ENCODE measurements around the gene OST4.

Gene OST4

DNA sequence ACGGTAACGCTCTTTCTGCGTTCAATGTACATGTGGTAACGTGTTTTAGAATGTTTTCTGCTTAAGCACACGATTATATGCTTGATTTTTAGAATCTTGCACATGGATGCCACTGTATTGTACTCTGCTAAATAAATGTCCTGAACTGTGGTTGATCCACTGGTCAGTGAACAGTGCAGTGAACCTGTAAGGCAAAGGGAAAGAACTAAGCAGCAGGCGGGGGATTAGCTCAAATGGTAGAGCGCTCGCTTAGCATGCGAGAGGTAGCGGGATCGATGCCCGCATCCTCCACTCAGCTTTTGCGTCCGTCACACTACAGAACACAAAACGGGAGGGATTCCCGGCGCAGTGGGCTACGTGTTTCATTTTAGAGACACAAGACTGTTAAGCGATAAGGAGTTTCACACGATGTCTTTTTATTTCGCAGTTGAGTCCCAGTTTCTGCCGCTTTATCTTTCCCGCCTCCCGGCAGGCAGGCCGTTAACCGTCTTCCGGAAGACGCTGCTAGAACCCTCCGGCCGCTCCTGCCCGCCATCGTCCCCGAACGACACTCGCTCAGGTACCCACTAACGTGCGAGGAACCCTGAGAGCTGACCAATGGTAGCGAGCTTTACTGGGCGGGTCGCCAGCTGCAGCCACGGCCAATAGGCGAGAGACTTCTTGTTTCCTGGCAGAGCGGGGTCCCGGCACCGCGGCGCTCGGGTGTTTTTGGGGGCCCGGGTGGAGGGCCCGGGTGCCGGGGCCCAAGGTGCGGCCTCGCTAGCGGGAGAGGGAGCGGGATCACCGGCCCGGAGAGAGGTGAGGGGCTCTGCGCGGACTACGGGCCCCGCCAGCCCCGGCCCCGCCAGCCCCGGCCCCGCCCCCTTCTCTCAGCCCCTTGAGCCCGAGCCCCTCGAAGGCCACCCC is 20.2 kb downstream of the OST4 start, which contains the start of gene AGBL5:
TSS of gene AGBL5 (plus strand) at position 673 of the 906 bp plus-strand sequence. CDS start 1,291 bp downstream, outside the sequence.
- DNase-seq: peak; percentile 93

DNA sequence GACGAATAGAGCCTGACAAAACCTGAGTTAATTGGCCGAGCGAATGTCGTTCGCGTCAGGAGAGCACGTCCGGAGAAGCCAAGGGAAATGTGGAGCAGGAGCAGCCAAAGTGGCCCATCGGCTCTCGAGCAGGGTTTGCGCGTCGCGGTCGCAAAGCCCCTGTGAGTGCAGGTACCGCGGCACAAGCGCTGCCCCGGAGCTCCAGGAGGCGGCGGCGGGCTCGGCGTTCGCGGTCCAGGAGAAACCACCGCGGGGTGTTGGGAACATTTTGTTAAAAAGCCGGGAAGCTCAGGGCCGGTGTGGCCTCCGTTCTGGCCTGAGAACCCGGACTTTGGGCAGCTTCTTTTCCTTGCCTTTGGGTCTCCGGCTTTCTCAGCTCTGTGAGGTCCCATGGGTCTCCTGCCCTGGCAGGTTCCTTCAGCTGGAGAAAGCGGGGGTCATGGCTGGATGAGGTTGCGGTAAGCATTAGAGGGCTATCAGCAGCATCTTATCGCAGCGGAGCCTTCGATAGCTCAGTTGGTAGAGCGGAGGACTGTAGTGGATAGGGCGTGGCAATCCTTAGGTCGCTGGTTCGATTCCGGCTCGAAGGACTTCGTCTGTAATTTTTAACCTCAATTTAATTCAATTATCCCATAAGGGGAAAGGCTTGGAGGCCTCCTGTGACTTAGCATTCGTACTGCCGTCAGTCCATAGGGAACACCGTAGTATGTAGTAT is 21.0 kb downstream of the OST4 start:
- DNase-seq: peak; percentile 94

DNA sequence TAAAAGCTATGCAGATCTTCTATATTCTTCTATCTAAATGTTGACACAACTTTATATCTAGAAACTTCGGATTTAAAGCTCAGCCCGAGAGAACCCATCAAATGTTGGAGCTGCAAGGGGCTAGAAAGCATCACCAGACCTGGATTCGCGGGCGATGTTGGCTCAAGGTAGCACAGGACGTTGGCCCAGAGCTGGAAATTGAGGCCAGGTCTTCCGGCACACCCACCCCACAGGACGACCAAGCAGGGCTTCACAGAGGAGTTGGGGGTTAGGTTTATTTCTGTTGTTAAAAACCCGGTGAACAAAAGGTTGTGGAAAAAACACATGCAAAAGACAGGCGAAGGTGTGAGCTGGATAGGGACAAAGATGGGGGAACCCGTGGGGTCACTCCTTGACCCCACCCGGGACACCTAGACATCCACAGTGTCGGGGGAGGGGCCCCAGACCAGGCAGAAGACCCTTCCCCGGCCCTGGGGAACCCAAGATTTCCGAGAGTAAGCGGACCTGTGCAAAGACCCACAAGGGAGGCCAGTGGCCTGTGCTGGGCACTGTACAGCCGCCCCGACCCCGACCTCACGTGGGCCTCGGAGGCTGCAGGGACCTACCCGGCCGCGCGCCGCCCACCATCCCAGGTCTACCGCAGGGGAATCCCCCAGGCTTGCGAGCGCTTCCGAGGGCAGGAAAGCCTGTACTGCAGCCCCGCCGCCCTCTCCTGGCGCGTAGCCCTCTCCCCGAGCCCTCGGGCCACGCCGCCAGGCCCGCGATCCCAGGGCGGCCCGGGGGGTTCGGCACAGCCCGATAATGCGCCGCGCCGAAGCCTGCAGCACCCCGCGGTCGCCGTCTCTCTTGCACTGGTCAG is 21.8 kb downstream of the OST4 start:
- no peak for DNase-seq

DNA sequence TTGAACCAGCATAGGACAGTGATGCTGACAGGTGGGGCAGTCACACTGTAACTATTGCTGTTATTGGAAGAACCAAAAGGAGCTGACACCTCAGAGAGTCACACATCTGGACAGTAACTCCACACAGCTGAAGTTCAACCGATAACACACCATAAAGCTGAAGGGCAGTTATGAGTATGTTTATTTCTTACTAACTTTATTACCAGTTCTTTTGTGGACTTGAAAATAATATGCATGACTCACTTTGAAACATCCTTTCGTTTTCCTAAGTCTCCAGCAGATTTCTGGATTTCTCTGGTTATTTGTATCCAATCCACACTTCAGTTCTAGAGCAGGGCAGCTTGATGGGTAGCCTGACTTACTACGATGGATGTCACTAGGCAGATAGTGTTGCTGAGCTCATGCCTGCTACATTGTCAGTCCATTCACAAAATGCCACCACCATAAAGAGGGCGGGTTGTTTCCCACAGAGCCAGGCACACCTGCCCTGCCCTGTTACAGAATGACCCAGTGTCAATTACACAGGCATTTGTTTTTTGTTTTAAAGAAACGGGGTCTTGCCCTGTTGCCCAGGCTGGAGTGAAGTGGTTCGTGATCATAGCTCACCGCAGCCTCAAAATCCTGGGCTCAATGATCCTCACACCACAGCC is 28.3 kb downstream of the OST4 start:
- DNase-seq: peak; percentile 18

DNA sequence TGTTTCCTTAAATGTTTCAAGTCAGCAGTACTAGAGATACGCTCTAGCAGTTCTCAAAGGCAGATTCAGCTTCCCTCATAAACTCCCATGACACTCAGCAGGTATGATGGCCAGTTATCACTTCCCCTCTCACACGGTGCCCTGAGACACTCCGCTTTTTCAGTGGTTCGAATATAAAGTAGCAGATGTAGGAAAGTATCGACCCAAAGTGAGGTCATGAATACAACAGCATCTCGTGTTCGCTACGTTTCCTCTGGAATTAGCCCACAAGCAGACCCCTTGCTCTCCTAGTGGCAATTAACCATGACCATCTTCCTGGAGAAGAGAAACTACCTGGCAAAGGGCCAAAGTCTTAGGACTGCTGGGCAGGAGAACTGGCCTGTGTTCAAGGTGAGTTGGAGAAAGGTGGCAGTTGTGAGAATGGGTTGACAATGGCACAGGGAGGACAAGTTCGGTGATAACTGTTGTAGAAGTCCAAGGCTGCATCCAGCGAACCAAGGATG is 29.2 kb downstream of the OST4 start:
- no peak for DNase-seq

DNA sequence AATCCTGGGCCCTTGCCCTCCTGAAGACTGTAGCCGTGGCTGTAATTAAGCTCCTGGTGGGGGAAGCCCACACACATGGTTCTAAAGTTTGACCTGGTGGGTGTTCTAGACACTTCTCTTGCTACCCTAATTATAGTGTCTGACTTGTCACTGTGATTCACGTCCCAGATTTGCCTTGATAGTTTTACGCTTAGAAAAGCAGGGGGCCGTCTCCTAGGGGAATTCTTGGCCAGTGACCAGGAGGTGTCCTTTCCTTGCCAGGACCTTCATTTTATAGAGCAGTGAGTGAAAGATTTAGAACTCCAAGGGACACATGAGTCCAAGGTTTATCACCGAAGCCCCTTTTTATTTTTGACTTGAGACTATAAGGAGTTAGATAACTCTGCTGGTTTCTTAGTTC is 29.7 kb downstream of the OST4 start:
- no peak for DNase-seq

DNA sequence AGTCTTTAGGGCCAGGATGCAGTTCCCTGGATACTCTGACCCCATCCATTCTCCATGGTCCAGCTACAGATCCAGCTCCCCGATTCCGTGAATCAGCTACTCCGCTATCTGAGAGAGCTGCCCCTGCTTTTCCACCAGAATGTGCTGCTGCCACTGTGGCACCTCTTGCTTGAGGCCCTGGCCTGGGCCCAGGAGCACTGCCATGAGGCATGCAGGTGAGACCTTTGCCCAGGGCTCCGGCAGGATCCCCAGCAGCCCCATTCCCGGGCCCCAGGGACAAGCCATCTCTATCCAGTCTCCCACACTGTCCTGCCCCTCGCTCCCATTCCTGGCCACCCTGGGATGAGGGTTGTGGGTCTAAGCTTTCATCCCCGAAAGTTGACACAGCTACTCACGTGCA is 31.2 kb downstream of the OST4 start:
- no peak for DNase-seq

DNA sequence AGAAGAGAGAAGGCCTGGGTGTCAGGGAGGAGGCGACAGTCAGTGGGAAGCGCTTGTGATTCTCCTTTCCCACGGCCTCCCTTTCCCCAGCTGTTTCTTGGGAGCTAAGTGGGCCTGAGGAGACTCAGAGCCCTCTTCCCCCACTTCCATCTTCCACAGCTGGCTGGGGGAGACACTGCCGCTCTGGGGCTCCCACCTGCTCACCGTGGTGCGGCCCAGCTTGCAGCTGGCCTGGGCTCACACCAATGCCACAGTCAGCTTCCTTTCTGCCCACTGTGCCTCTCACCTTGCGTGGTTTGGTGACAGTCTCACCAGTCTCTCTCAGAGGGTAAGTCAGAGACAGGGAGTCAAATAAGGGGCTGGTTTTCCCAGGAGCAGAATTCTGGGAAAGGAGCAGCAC is 31.6 kb downstream of the OST4 start:
- DNase-seq: no peak

DNA sequence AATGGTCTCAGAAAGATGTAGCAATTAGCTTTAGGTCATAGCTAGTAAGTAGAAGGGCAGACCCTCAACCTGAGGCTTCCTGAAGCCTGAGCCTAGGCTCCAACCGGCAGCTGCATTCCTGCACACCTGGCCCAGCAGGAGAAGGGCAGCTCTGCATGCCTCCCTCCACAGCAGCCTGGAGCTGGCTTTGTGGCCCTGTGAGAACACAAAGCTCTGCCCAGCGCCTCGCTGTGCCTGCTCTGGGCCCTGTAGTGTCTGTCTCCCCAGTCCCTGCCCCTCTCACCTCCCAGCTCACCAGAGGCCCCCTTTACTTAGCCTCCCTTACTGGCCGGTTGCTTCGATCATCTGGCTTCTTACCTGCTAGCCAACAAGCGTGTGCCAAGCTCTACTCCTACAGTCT is 32.0 kb downstream of the OST4 start:
- DNase-seq: no peak

DNA sequence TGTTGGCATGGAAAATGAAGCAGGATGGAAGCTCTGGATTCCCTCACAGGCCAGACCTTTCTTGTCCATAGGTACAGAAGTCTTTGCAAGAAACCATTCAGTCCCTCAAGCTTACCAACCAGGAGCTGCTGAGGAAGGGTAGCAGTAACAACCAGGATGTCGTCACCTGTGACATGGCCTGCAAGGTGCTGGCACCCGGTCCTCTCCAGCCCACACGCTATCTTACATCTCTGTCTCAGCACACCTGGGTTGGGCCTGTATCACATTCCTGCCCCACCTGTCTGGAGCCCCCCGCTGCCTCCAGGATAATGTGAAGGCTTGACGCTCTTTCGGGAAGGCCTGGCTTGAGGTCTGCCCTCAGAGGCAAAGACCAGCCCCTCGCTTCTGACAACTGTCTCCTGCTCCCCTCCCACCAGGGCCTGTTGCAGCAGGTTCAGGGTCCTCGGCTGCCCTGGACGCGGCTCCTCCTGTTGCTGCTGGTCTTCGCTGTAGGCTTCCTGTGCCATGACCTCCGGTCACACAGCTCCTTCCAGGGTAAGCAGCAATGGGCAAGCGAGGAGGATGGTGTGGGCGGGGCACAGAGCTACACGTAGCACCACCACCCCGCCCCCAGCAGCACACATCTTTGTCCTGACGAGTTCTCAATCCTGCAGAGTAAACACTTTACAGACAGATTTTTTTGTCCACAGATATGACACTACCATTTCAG is 32.7 kb downstream of the OST4 start:
- DNase-seq: no peak

DNA sequence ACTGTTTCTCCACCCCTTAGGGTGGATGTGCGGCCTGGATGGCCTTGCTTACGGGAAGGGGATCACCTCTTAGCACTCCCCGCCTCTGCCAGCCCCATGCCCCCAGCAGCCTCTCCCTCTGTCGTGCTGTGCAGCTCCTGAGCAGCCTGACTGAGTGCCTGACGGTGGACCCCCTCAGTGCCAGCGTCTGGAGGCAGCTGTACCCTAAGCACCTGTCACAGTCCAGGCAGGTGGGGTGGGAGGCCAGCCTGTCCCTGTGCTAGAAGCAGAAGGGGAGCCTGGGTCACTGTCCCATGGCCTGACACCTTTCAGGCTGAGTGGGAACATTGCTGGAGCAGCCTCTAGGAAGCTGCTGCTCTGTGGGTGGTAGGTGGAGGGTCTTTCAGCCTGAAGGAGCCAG is 33.4 kb downstream of the OST4 start:
- DNase-seq: no peak

DNA sequence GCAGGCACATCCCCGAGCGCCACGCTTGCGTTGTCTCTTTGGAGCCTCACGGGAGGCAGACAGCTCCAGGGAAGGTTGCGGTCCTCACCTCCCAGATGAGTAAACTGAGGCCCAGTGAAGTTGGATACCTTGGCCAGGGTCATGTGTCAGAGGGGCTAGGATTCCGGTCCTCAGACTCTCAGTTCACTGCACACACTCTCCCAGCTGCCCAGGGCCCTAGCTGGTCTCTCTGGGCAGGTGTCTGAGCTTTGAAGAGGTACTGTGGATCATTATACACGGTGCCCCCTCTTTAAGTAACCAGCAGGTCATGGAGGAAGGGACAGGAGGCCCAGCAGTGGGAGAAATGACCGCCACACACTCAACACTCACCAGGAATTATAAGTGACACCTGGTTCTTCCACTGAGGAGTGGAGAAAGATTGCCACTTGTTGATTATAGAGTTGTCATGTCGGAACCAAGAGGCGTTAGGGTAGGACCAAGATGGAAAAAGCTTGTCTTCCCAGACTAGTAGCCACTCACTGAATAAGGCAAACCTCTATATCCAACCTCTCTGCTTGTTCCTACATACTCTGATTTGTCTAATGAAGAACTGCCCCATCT is 38.1 kb downstream of the OST4 start:
- DNase-seq: no peak

DNA sequence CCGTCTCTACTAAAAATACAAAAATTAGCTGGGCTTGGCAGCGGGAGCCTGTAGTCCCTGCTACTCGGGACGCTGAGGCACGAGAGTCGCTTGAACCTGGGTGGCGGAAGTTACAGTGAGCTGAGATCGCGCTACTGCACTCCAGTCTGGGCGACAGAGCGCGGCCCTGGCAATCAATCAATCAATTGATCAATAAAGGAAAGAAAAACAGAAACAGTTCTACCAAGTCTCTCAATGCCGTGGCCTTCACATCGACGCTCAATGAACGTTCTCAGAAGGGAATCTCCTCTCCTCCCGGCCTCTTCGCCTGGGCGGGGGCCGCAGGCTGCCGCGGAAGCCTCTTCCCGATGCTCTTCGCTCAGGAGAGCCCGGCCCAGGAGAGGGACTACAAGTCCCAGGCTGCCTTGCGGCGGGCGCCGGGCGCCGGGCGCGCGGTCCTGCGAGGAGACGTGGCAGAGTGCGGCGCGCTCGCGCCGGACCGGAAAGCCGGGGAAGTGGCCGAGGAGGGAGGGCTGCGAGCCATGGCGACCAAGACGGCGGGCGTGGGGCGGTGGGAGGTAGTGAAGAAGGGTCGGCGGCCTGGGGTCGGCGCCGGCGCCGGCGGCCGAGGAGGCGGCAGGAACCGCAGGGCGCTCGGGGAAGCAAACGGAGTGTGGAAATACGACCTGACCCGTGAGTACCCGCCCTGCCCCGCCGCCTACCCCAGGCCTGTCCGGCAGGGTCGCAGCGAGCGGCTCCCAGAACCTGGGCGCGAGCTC is 38.8 kb downstream of the OST4 start, which contains the start of gene TMEM214:
TSS of gene TMEM214 (plus strand) at position 471 of the 758 bp plus-strand sequence. CDS start at position 522, 51 bp downstream.
- peak; percentile 87 for DNase-seq

DNA sequence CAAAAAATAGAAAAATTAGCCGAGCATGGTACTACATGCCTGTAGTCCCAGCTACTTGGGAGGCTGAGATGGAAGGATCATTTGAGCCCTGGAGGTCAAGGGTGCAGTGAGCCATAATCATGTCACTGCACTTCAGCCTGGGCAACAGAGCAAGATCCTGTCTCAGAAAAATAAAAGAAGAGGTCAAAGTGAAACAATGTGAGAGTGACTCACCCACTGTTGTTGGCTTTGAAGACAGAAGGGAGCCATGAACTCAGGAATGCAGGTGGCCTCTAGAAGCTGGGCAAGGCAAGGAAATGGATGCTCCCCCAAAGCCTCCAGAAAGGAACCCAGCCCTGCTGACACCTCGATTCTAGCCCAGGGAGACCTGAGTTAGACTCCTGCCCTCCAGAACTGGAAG is 42.4 kb downstream of the OST4 start:
- DNase-seq: peak; percentile 23

DNA sequence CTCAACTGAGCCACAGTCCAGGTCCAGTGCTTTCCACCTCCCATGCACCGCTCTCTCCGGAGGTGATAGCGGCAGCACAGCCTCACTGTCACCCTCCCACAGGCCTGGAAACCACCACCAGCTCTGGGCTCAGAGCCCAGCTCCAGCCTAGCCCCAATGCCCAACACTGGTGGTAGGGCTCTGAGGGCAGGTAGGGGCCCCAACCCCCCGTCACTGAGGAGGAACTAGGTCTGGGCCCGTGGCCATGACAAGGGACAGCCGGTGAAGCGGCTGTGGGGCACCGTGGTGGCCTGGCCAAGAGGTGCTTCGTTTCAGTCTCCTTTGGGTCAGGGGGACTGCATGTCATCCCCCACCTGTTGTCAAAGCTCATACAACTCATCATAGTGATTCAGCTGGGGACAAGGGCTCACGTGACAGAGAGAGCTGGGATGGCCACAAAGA is 44.2 kb downstream of the OST4 start:
- no peak for DNase-seq

DNA sequence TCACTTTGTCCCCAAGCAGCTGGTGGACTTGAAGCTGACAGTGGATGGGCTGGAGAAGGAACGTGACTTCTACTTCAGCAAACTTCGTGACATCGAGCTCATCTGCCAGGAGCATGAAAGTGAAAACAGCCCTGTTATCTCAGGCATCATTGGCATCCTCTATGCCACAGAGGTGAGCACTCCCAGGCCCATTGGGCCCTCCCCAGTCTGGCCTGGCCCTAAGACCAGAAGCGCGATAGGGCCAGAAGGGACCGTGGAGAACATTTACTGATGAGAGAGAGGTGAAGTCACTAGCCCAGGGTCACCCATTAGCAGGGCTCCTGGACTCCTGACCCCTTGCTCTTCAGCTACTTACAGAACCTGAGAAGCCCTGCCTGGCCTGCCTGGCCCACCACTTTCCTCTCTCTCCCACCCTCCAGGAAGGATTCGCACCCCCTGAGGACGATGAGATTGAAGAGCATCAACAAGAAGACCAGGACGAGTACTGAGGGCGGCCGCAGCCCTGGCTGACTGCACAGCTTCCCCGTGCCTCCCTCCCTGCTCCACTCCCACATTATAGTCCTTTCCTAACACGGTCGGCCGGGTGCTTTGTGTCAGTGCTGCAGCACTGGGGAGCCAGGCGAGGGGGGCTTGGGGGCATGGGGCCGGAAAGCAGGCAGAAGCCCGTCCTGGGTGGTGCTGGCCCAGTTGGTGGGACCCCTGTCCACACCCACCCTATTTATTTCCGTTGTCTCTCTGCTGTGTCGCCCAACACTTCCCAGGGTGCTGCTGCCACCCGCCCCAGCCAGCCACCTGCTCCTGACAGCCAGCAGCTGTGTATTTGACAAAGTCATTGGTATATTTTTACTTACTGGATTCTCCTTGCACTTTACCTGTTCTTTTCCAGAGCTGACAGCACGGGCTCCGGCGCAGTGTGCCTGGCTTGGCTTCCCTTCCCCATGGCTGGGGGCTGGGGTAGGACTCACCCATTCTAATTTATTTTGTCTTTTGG is 45.3 kb downstream of the OST4 start:
- DNase-seq: no peak

DNA sequence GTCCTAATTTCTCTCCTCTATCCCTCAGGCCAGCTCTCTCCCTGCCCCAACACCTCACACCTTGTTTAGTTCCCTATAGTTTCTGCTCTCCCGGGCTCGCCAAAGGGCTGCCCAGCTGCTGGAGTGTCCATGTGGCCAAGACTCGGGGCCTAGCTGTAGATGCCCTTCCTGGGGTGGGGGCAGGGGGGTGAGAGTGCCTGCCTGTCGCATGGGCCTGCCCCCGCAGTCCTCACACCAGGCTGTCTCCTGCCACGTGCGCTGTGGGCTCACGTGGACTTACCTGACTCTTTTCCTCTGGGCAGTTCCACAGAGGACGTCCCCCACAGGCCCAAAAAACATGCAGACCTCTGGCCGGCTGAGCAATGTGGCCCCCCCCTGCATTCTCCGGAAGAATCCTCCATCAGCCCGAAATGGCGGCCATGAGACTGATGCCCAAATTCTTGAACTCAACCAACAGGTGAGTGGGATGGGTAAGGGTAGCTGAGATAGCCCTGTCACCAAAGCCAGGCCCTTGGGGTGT is 46.1 kb downstream of the OST4 start:
- DNase-seq: no peak

DNA sequence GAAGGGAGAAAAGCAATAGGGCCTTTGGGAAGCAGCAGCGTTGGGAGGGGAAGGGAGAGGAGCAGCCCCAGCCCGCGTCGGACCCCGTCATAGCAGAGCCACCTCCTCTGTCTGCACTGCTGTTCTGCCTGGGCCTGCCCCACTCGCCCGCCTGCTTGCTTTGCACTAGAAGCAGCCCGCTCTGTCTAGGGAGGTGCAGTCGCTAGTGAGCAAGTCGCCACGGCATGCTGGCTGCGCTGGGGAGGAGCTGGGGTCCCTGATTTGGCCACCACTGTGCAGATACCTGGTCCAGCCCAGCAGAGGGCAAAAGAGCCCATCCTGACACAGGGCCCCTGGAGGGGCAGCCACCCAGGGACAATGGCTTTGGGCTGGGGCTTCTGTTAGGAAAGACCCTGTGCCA is 46.6 kb downstream of the OST4 start:
- DNase-seq: no peak

DNA sequence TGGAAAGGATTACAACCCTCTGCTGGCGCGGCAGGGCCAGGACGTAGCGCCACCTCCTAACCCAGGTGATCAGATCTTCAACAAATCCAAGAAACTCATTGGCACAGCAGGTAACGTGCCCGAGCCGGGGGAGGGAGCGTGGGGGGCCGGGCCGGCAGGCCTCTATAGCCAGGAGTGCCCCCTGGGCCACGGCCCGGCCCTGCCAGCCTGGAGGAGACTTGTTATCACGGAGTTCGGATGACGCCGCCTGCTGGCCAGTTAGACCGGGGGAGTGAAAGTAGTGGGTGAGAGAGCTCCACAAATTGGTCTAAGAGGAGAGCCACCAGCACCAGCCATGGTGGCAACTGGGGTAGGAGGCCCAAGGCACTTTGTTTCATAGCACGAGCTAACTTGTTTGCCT is 47.3 kb downstream of the OST4 start:
- DNase-seq: no peak

All from EL (cell line).